ENCODE measurements around the gene ITPKB. TPM values are rescaled to one million over a fixed set of nuclear protein-coding genes. Genes with fewer than 3 reads are reported as not detected.
"Not testable (repeated sequence)": the region's sequence is repeated elsewhere in the genome, so short reads cannot be mapped to it uniquely, and the experiment has no call there.

The ITPKB gene
- total RNA-seq, 2 donors from 2014 or later: 22.4 to 28.3 TPM

DNA sequence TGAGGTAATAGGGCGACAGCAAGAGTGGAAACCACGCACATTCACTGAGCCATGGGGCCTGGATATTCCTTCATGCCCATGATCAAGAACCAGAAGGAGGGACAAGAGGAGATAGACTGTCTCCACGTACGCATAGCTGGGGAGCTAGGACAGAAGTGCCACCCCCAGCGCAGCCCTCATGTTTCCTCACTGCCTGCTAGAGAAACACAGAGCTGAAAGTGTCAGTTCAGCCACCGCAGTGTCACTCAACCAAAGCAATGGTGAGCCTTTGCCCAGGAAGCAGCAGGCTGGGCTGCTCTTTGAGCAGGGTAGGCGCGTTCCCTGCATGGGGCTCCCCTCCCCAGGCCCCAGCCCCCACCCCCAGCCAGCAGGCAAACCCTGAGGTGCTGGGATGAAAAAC is 122.0 kb downstream of the ITPKB start:
- 85 to 88% methylated on average over 5 to 8 of the region's 8 CpGs for WGBS, 2 experiments (ENCODE audit: insufficient coverage in 1 of 2, insufficient read length in 1 of 2)
- Mint-ChIP-seq H3K36me3 (ENCODE audit: low read depth) (no peaks in the 10 kb centered on the region), H3K27me3 (ENCODE audit: insufficient read depth) (peaks cover 14% of the 10 kb centered on the region), H3K4me1 (no peaks in the 10 kb centered on the region), H3K27ac (no peak overlapping the region), H3K4me3 (no peak overlapping the region), H3K9me3 (peaks cover 6% of the 10 kb centered on the region)
- Histone ChIP-seq H3K9me3 (ENCODE audit: control insufficient read depth, low read length) (no peaks in the 10 kb centered on the region), H3K27me3 (ENCODE audit: control insufficient read depth, insufficient read depth, low read length, poor library complexity, severe bottlenecking) (no peaks in the 10 kb centered on the region), H3K9ac (ENCODE audit: extremely low read depth, low read length, poor library complexity, severe bottlenecking) (no peak overlapping the region), H3K4me1 (ENCODE audit: control insufficient read depth, insufficient read depth, low read length) (no peaks in the 10 kb centered on the region), H3K27ac (ENCODE audit: low read depth, low read length) (no peak overlapping the region), H3K4me3 (ENCODE audit: low read length) (no peak overlapping the region), H3K36me3 (ENCODE audit: control insufficient read depth, insufficient read depth, low read length) (no peaks in the 10 kb centered on the region)
- TF ChIP-seq, protein P1, sequence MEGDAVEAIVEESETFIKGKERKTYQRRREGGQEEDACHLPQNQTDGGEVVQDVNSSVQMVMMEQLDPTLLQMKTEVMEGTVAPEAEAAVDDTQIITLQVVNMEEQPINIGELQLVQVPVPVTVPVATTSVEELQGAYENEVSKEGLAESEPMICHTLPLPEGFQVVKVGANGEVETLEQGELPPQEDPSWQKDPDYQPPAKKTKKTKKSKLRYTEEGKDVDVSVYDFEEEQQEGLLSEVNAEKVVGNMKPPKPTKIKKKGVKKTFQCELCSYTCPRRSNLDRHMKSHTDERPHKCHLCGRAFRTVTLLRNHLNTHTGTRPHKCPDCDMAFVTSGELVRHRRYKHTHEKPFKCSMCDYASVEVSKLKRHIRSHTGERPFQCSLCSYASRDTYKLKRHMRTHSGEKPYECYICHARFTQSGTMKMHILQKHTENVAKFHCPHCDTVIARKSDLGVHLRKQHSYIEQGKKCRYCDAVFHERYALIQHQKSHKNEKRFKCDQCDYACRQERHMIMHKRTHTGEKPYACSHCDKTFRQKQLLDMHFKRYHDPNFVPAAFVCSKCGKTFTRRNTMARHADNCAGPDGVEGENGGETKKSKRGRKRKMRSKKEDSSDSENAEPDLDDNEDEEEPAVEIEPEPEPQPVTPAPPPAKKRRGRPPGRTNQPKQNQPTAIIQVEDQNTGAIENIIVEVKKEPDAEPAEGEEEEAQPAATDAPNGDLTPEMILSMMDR (conservative IDR thresholded peaks at IDR 0.05): no peak
- peak; percentile 27 for DNase-seq

DNA sequence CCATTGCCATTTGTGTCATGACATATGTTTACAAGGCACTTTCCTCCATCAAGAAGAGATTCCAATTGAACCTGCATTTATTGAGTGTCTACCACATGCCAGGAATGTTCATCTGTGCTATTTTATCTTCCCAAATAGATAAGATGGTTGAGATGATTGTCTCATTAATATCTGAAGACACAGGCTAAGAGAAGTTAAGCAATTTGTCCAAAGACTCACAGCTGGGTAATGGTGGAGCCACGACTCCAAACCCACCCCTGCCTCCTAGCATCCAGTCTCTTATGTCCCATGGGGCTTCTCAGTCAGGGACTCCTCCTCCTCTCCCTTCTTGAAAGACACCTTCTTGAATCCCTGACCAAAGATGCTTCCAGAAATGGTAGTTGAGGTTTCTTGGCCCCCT is 122.4 kb downstream of the ITPKB start:
- Histone ChIP-seq H3K36me3 (ENCODE audit: control insufficient read depth, insufficient read depth, low read length) (no peaks in the 10 kb centered on the region), H3K27me3 (ENCODE audit: control insufficient read depth, insufficient read depth, low read length, poor library complexity, severe bottlenecking) (no peaks in the 10 kb centered on the region), H3K9me3 (ENCODE audit: control insufficient read depth, low read length) (no peaks in the 10 kb centered on the region), H3K4me3 (ENCODE audit: low read length) (no peak overlapping the region), H3K9ac (ENCODE audit: extremely low read depth, low read length, poor library complexity, severe bottlenecking) (no peak overlapping the region), H3K4me1 (ENCODE audit: control insufficient read depth, insufficient read depth, low read length) (no peaks in the 10 kb centered on the region), H3K27ac (ENCODE audit: low read depth, low read length) (no peak overlapping the region)
- Mint-ChIP-seq H3K27ac (no peak overlapping the region), H3K27me3 (ENCODE audit: insufficient read depth) (peaks cover 14% of the 10 kb centered on the region), H3K9me3 (peaks cover 6% of the 10 kb centered on the region), H3K36me3 (ENCODE audit: low read depth) (no peaks in the 10 kb centered on the region), H3K4me3 (no peak overlapping the region), H3K4me1 (no peaks in the 10 kb centered on the region)
- DNase-seq: no peak
- 88 to 100% methylated on average over 1 of the region's 1 CpG for WGBS, 2 experiments (ENCODE audit: insufficient coverage in 1 of 2, insufficient read length in 1 of 2)
- TF ChIP-seq, protein P1 (conservative IDR thresholded peaks at IDR 0.05): no peak

DNA sequence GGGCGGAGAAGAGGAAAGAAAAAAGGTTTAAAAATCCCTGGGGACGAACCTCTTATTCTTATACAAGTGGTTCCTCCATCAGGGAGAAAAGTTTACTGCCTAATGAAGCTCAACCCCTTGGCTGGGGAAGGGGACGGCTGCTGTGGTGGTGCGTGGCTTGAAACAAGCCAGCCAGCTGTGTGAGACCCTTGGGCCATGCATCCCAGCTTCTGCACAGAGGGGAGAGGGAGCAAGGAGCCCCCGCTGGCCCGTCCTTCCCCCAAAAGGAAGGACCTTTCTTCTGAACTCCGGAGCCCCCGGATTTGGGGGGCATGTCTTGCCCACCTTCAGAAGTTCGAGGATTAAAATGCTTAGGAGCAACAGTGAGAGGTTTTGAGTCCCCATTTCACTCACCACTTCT is 123.2 kb downstream of the ITPKB start:
- DNase-seq: no peak
- no peak overlapping the region for H3K27ac Mint-ChIP-seq
- H3K4me1 Mint-ChIP-seq: no peaks in the 10 kb centered on the region
- H3K4me3 ChIP-seq (ENCODE audit: low read length): no peak overlapping the region
- no peaks in the 10 kb centered on the region for H3K36me3 ChIP-seq (ENCODE audit: control insufficient read depth, insufficient read depth, low read length)
- 92 to 96% methylated on average over 2 to 9 of the region's 9 CpGs for WGBS, 2 experiments (ENCODE audit: insufficient coverage in 1 of 2, insufficient read length in 1 of 2)
- no peaks in the 10 kb centered on the region for H3K27me3 ChIP-seq (ENCODE audit: control insufficient read depth, insufficient read depth, low read length, poor library complexity, severe bottlenecking)
- TF ChIP-seq, protein P1 (conservative IDR thresholded peaks at IDR 0.05): no peak
- no peaks in the 10 kb centered on the region for H3K9me3 ChIP-seq (ENCODE audit: control insufficient read depth, low read length)
- no peak overlapping the region for H3K9ac ChIP-seq (ENCODE audit: extremely low read depth, low read length, poor library complexity, severe bottlenecking)
- H3K36me3 Mint-ChIP-seq (ENCODE audit: low read depth): no peaks in the 10 kb centered on the region
- no peak overlapping the region for H3K4me3 Mint-ChIP-seq
- no peak overlapping the region for H3K27ac ChIP-seq (ENCODE audit: low read depth, low read length)
- no peaks in the 10 kb centered on the region for H3K4me1 ChIP-seq (ENCODE audit: control insufficient read depth, insufficient read depth, low read length)
- peaks cover 14% of the 10 kb centered on the region for H3K27me3 Mint-ChIP-seq (ENCODE audit: insufficient read depth)
- peaks cover 6% of the 10 kb centered on the region for H3K9me3 Mint-ChIP-seq

DNA sequence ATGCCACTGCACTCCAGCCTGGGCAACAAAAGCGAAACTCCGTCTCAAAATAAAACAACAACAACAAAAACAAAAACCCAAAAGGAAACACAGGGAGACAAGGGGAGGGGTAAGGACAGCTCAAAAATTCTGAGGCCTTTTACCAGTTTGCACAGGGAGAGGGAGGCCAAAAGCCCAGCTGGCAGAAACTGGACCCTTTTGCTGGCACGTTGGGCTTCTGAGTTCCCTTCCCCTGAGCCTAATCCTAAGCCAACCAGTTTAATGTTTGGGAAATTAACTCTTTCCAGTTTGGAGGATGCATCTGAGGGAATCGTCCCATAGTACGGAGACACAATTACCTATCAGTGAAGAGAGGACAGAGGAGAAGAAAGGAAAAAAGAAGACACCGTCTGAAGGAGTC is 127.1 kb downstream of the ITPKB start:
- not testable (repeated sequence) for H3K27ac Mint-ChIP-seq; H3K9ac ChIP-seq (ENCODE audit: extremely low read depth, low read length, poor library complexity, severe bottlenecking); H3K36me3 Mint-ChIP-seq (ENCODE audit: low read depth); H3K27ac ChIP-seq (ENCODE audit: low read depth, low read length); H3K4me1 ChIP-seq (ENCODE audit: control insufficient read depth, insufficient read depth, low read length); H3K27me3 ChIP-seq (ENCODE audit: control insufficient read depth, insufficient read depth, low read length, poor library complexity, severe bottlenecking); H3K9me3 Mint-ChIP-seq; H3K4me3 ChIP-seq (ENCODE audit: low read length); H3K36me3 ChIP-seq (ENCODE audit: control insufficient read depth, insufficient read depth, low read length); H3K4me3 Mint-ChIP-seq; H3K9me3 ChIP-seq (ENCODE audit: control insufficient read depth, low read length)
- DNase-seq: peak; percentile 7
- Mint-ChIP-seq H3K27me3 (ENCODE audit: insufficient read depth) (peaks cover 13% of the 10 kb centered on the region), H3K4me1 (peaks cover 11% of the 10 kb centered on the region)
- WGBS, 2 experiments (ENCODE audit: insufficient coverage in 1 of 2, insufficient read length in 1 of 2): 83% methylated on average over 6 of the region's 6 CpGs; no CpG with 5 or more reads in 1 of the 2 experiments
